ENCODE measurements around the gene FAM162A. TPM values are rescaled to one million over a fixed set of nuclear protein-coding genes. Genes with fewer than 3 reads are reported as not detected.

FAM162A gene
- total and polyA plus RNA-seq, 2 donors (not counting 3 experiments of a cell fraction or from before 2014, with no cell fraction given) = 12.6 to 23.4 TPM

- intact Hi-C loops (cut with micrococcal nuclease) = loop anchor here (1.0 kb wide), 1 partner anchor 809 kb away; no protein-coding TSS in a partner anchor
- Histone ChIP-seq H3K27me3 (ENCODE audit: control insufficient read depth in 2 of 2, insufficient read depth in 2 of 2, low read length in 2 of 2) (no peaks in the 10 kb centered on the region), H3K4me1 (ENCODE audit: control insufficient read depth, extremely low read depth, insufficient read depth, low read length) (no peaks in the 10 kb centered on the region), H3K9me1 (replicated peaks; ENCODE audit: control insufficient read depth, extremely low read depth, insufficient read depth, low read length) (no peaks in the 10 kb centered on the region), H3K4me3 (replicated peaks in 1 of 3; ENCODE audit: insufficient read depth in 1 of 3, low read depth in 1 of 3, low read length in 3 of 3) (no peak overlapping the region), H4K20me1 (replicated peaks; ENCODE audit: control insufficient read depth, extremely low read depth, insufficient read depth, low read length) (no peaks in the 10 kb centered on the region), H3K9ac (replicated peaks; ENCODE audit: extremely low read depth, insufficient read depth, low read length) (no peak overlapping the region), H3K4me2 (ENCODE audit: insufficient read depth, low read length) (no peak overlapping the region), H2AFZ (ENCODE audit: low read depth, low read length) (no peak overlapping the region), H3K27ac (ENCODE audit: insufficient read depth, low read depth, low read length) (no peak overlapping the region), H3K79me2 (ENCODE audit: control insufficient read depth, insufficient read depth, low read length) (no peaks in the 10 kb centered on the region), H3K36me3 (ENCODE audit: control insufficient read depth in 2 of 2, extremely low read depth in 1 of 2, insufficient read depth in 2 of 2, low read length in 2 of 2) (peaks cover 0 to 3% of the 10 kb centered on the region in 2 experiments), H3K9me3 (replicated peaks; ENCODE audit: control insufficient read depth, insufficient read depth, low read length) (no peaks in the 10 kb centered on the region)
- FAIRE-seq (no peak), DNase-seq (ENCODE audit: low read depth, low spot score) (no peak)
- ChIA-PET CTCF (no interaction called here), POLR2A (no interaction called here)
- TF ChIP-seq JUN (IDR thresholded peaks at IDR 0.05; ENCODE audit: borderline replicate concordance, insufficient read depth, insufficient read length, low read depth) (no peak), EZH2 (IDR thresholded peaks at IDR 0.05; ENCODE audit: borderline replicate concordance, low read depth, low read length, severe bottlenecking) (no peak), GATA2 (IDR thresholded peaks at IDR 0.05; ENCODE audit: insufficient read depth, insufficient read length, low read depth, low read length) (no peak), POLR2AphosphoS5 (IDR thresholded peaks at IDR 0.05; ENCODE audit: insufficient read depth, low read depth, low read length) (no peak)
- TF ChIP-seq, protein P1, sequence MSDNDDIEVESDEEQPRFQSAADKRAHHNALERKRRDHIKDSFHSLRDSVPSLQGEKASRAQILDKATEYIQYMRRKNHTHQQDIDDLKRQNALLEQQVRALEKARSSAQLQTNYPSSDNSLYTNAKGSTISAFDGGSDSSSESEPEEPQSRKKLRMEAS (IDR thresholded peaks at IDR 0.05; ENCODE audit: insufficient read depth, insufficient read length) = no peak
- TF ChIP-seq, protein P2, sequence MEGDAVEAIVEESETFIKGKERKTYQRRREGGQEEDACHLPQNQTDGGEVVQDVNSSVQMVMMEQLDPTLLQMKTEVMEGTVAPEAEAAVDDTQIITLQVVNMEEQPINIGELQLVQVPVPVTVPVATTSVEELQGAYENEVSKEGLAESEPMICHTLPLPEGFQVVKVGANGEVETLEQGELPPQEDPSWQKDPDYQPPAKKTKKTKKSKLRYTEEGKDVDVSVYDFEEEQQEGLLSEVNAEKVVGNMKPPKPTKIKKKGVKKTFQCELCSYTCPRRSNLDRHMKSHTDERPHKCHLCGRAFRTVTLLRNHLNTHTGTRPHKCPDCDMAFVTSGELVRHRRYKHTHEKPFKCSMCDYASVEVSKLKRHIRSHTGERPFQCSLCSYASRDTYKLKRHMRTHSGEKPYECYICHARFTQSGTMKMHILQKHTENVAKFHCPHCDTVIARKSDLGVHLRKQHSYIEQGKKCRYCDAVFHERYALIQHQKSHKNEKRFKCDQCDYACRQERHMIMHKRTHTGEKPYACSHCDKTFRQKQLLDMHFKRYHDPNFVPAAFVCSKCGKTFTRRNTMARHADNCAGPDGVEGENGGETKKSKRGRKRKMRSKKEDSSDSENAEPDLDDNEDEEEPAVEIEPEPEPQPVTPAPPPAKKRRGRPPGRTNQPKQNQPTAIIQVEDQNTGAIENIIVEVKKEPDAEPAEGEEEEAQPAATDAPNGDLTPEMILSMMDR (IDR thresholded peaks at IDR 0.05; ENCODE audit: extremely low read depth in 1 of 2, insufficient read depth in 1 of 2, low read depth in 1 of 2, low read length in 2 of 2) = no peak
- no TSS peak for BruUV-seq (replicated peaks)
- dilution Hi-C loops (cut with MboI; ENCODE audit: extremely low pct_ligation_motif_present, low sequenced_read_pairs) = no loop called here
Measured at GRCh38 chr3:122355612-122356011, 28.4 kb upstream of the FAM162A start.

All from endothelial cell of umbilical vein (primary cell).